ENCODE results near the gene TM7SF2. TPM values are rescaled to one million over a fixed set of nuclear protein-coding genes. Genes with fewer than 3 reads are reported as not detected.

TM7SF2 gene
- total and polyA plus RNA-seq, 7 donors: 3.6 to 43.2 (median 17.4) TPM

DNA sequence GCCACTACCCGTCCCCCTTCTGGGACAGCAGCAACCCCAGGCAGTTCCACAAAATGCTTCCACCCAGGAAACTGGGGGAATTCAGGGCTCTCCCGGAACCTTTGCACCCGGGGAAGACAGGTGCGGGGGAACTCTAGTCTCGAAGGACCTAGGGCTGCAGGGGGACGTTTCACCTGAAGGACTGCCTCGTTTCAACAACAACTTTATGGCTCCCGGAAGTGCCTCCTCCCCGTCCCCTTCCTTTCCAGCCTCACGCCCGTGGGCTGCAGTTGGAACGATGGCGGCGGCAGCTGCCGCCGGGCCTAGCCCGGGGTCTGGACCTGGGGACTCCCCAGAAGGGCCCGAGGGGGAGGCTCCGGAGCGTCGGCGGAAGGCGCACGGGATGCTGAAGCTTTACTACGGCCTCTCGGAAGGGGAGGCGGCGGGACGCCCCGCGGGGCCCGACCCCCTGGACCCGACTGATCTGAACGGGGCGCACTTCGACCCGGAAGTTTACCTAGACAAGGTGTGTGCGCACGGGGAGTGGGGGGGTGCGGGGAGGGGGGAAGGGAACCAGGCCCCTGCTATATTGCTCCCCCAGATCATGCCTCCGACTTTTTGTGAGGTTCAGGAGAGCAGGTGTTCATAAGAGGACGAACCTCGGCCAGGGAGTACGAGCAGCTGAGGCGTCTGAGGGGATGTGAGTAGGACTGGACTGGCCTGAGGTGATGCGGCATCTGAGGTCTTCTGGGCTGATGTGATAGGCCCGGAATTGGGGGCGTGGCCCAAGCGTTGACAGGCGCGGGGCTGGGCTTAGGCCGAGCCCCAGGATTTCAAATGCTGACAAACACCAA, 15.5 kb upstream of the TM7SF2 start, which contains the start of gene VPS51:
Gene VPS51 (plus strand): TSS at position 241 of the 833 bp plus-strand sequence. CDS start 37 bp downstream, at position 278.
- intact Hi-C loops (cut with DNase I): loop anchor here (1.0 to 5.0 kb wide), 3 partner anchors 12 to 84 kb away; partner anchors contain the start of genes ARL2, CDCA5, TM7SF2 and ZFPL1
- H3K36me3 ChIP-seq: peaks cover 0 to 12% (median 1%) of the 10 kb centered on the region in 4 donors

DNA sequence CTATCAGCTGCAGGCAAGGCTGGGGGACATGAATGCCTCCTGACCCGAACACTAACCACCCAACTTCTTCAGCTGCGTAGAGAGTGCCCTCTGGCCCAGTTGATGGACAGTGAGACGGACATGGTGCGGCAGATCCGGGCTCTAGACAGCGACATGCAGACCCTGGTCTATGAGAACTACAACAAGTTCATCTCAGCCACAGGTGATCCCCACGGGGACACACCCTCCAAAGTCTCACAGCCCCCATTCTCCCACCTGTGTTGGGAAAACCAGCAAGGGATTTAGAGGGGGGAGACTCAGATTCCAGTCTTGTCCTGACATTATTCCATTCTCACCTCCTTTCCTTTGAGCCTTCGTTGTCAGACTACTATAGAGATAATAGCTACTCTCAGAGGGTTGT, 14.7 kb upstream of the TM7SF2 start:
- H3K27me3 ChIP-seq: no peaks in the 10 kb centered on the region
- WGBS, 2 donors: 19 to 53% methylated on average over 8 of the region's 8 CpGs
- peaks cover 0 to 16% (median 13%) of the 10 kb centered on the region in 4 donors for H3K4me1 ChIP-seq
- intact Hi-C loops (cut with DNase I): loop anchor here (1.0 to 5.0 kb wide), 3 partner anchors 13 to 85 kb away; partner anchors contain the start of genes ARL2, CDCA5, TM7SF2 and ZFPL1
- no peak for DNase-seq
- TF ChIP-seq, protein P1, sequence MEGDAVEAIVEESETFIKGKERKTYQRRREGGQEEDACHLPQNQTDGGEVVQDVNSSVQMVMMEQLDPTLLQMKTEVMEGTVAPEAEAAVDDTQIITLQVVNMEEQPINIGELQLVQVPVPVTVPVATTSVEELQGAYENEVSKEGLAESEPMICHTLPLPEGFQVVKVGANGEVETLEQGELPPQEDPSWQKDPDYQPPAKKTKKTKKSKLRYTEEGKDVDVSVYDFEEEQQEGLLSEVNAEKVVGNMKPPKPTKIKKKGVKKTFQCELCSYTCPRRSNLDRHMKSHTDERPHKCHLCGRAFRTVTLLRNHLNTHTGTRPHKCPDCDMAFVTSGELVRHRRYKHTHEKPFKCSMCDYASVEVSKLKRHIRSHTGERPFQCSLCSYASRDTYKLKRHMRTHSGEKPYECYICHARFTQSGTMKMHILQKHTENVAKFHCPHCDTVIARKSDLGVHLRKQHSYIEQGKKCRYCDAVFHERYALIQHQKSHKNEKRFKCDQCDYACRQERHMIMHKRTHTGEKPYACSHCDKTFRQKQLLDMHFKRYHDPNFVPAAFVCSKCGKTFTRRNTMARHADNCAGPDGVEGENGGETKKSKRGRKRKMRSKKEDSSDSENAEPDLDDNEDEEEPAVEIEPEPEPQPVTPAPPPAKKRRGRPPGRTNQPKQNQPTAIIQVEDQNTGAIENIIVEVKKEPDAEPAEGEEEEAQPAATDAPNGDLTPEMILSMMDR (IDR thresholded peaks at IDR 0.05): no peak
- TF ChIP-seq POLR2A (IDR thresholded peaks at IDR 0.05) (no peak), EP300 (IDR thresholded peaks at IDR 0.05) (no peak), POLR2AphosphoS5 (IDR thresholded peaks at IDR 0.05) (no peak)
- no peaks in the 10 kb centered on the region for H3K9me3 ChIP-seq
- peak overlapping the region; percentile 90 to 95 (median 93) for H3K27ac ChIP-seq
- H3K36me3 ChIP-seq: peaks cover 0 to 12% (median 1%) of the 10 kb centered on the region in 4 donors
- H3K4me3 ChIP-seq: peak overlapping the region; percentile 84 to 97 (median 91)

More for the DNA sequence above, 15.5 kb upstream of the TM7SF2 start, which contains the start of gene VPS51:
- DNase-seq: peak; percentile 95
- WGBS, 2 donors: 1% methylated on average over 52 of the region's 52 CpGs
- peak within 1 kb of the TSS; percentile 90 to 95 (median 93) for H3K27ac ChIP-seq
- peak within 1 kb of the TSS; percentile 84 to 97 (median 91) for H3K4me3 ChIP-seq
- TF ChIP-seq POLR2AphosphoS5 (IDR thresholded peaks at IDR 0.05) (peak; percentile 79 to 87 (median 82)), EP300 (IDR thresholded peaks at IDR 0.05) (peak in 2 of 4 donors; percentile 30 to 44), POLR2A (IDR thresholded peaks at IDR 0.05) (peak; percentile 35 to 41)
- TF ChIP-seq, protein P1 (IDR thresholded peaks at IDR 0.05): no peak
- no peaks in the 10 kb centered on the region for H3K9me3 ChIP-seq
- no peaks in the 10 kb centered on the region for H3K27me3 ChIP-seq
- H3K4me1 ChIP-seq: peaks cover 0 to 16% (median 13%) of the 10 kb centered on the region in 4 donors

DNA sequence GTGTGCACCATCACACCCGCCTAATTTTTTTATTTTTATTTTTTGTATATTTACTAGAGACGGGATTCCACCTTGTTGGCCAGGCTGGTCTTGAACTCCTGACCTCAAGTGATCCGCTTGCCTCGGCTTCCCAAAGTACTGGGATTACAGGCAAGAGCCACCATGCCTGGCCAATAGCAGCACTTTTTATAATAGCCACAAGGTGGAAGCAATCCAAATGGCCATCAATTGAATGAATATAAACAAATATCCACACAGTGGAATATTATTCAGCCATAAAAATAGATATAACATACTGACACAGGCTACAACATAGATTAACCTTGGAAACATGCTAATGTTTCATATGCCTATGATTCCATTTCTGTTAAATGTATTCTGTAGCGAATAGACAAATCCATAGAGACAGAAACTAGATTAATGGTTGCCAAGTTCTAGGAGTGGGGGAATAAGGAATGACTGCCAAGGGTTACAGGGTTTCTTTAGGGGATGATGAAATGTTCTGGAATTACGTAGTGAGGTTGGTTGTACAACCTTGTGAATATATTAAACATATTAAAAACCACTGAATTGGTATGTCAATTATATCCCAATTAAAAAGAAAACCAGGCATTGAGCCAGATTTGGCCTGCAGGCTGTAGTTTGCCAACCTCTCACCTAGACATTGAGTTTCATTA, 10.9 kb upstream of the TM7SF2 start:
- H3K27ac ChIP-seq: no peak overlapping the region
- DNase-seq: no peak
- H3K27me3 ChIP-seq: no peaks in the 10 kb centered on the region
- peaks cover 0 to 12% (median 10%) of the 10 kb centered on the region in 4 donors for H3K4me1 ChIP-seq
- intact Hi-C loops (cut with DNase I): no loop called here
- peaks cover 0 to 23% (median 1%) of the 10 kb centered on the region in 4 donors for H3K36me3 ChIP-seq
- TF ChIP-seq, protein P1 (IDR thresholded peaks at IDR 0.05): no peak
- no peak for TF ChIP-seq POLR2AphosphoS5 (IDR thresholded peaks at IDR 0.05)
- H3K4me3 ChIP-seq: no peak overlapping the region
- H3K9me3 ChIP-seq: no peaks in the 10 kb centered on the region
- 90 to 94% methylated on average over 6 of the region's 6 CpGs for WGBS, 2 donors

DNA sequence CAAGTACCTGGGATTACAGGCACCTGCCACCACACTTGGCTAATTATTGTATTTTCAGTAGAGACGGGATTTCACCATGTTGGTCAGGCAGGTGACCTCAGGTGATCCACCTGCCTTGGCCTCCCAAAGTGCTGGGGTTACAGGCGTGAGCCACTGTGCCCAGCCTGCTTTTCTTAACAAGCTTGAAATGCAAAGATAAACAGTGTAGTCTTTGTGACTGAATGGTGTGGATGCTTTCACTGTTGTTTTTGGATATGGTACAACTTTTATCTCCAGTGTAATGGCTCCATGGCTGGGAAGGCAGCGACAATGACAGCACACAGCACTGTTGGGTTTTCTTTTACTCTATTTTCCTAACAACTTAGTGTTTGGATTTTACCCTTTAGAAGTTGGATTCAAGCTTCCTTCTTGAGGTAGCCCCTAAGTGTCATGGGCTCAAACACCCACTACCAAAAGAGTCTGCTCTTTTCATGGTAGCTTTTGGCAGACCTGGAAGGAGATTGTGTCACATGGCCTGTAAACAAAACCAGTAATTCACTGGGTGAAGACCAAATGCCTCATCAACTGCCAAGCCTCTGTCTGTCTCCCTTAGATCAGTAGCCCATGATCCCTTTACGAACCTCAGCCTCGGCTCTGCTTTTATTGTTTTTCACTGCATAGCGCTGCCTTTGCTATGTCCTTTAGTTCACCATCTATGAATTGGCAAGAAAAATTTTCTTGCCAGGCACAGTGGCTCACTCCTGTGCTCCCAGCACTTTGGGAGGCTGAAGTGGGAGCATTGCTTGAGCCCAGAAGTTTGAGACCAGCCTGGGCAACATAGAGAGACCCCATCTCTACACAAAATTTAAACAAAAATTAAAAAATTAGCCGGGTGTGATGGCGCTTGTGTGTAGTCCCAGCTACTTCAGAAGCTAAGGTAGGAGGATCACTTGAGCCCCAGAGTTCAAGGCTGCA, 9.3 kb upstream of the TM7SF2 start:
- intact Hi-C loops (cut with DNase I): no loop called here
- Histone ChIP-seq H3K9me3 (no peaks in the 10 kb centered on the region), H3K36me3 (peaks cover 0 to 28% (median 1%) of the 10 kb centered on the region in 4 donors), H3K4me1 (peaks cover 0 to 2% (median under 1%) of the 10 kb centered on the region in 4 donors), H3K27me3 (no peaks in the 10 kb centered on the region), H3K4me3 (no peak overlapping the region), H3K27ac (no peak overlapping the region)
- TF ChIP-seq, protein P1 (IDR thresholded peaks at IDR 0.05): no peak
- TF ChIP-seq POLR2A (IDR thresholded peaks at IDR 0.05) (no peak), POLR2AphosphoS5 (IDR thresholded peaks at IDR 0.05) (no peak), EP300 (IDR thresholded peaks at IDR 0.05) (no peak)
- DNase-seq: no peak
- WGBS, 2 donors: 68 to 86% methylated on average over 8 of the region's 8 CpGs

Measured in sigmoid colon (tissue), 7 donors.